Muscle of leg (tissue), 16 donors: Measurements from ENCODE around the gene NMRAL1. TPM values are rescaled to one million over a fixed set of nuclear protein-coding genes. Genes with fewer than 3 reads are reported as not detected.

ENCODE experiments used
- DNase-seq: peaks from one replicate; pipeline ENCODE4 v3.0.0; 2013
- H3K27ac ChIP-seq: one replicate; pipeline ENCODE4 v1.5.1; 2013; ENCODE audit warnings: mild to moderate bottlenecking, low read length, control low read depth
- H3K27me3 ChIP-seq: one replicate; pipeline ENCODE4 v1.6.1; 2013; ENCODE audit warnings: low read length; ENCODE audit not compliant: control insufficient read depth, insufficient read depth
- H3K36me3 ChIP-seq: one replicate; pipeline ENCODE4 v1.6.1; 2013; ENCODE audit warnings: low read length; ENCODE audit not compliant: control insufficient read depth, insufficient read depth
- H3K4me1 ChIP-seq: one replicate; pipeline ENCODE4 v1.6.1; 2013; ENCODE audit warnings: low read length; ENCODE audit not compliant: control insufficient read depth, insufficient read depth
- H3K4me3 ChIP-seq: one replicate; pipeline ENCODE4 v1.5.1; 2013; ENCODE audit warnings: low read length, control low read depth
- H3K9me3 ChIP-seq: replicated peaks from 2 replicates; pipeline ENCODE4 v1.6.1; 2013; ENCODE audit warnings: low read depth, low read length; ENCODE audit not compliant: control insufficient read depth
- WGBS: methylation state at CpG from one replicate; pipeline ENCODE4 v1.1.5; 2013; ENCODE audit warnings: missing lambda C conversion rate; ENCODE audit not compliant: insufficient coverage; 5-methylcytosine and 5-hydroxymethylcytosine counted together
- long read RNA-seq, 11 donors: transcript quantifications; one replicate each; lab custom pipeline, GENCODE V29; 2026
- polyA plus RNA-seq, 8 donors: library from polyadenylated mRNA; unstranded; fragments of 120-200 nt; gene quantifications; one replicate each; pipeline versions ENCODE4 v1.2.1 to v1.2.3, GENCODE V29; 2013; ENCODE audit warnings: inconsistent platforms in 1 of 8, low replicate concordance in 1 of 8; ENCODE audit not compliant: insufficient read length in 8 of 8, insufficient read depth in 1 of 8
- total RNA-seq: library from RNA; stranded (reverse); fragments of 120-200 nt; gene quantifications from one replicate; pipeline ENCODE4 v1.2.4, GENCODE V29; 2013

NMRAL1 gene
- total RNA-seq (25.1 TPM), polyA plus RNA-seq (10 to 100 TPM; 13.1 to 24.0 (median 16.0) TPM)
- long read RNA-seq, donor 1, partial matches to known transcripts: 0 of 2 reads
- long read RNA-seq, donor 1, other reads (novel, unspliced or antisense): 0 of 2 reads
- long read RNA-seq, donor 2: 0 reads
- long read RNA-seq, donor 3, partial matches to known transcripts: 55 of 57 reads
- long read RNA-seq, donor 3, other reads (novel, unspliced or antisense): 0 of 57 reads
- long read RNA-seq, donor 4, partial matches to known transcripts: 6 of 19 reads
- long read RNA-seq, donor 4, other reads (novel, unspliced or antisense): 9 of 19 reads
- long read RNA-seq, donor 5, transcript NMRAL1-201 (6 exons, 1,376 nt): major isoform, 6 of 17 reads
- long read RNA-seq, donor 5, partial matches to known transcripts: 6 of 17 reads
- long read RNA-seq, donor 5, other reads (novel, unspliced or antisense): 0 of 17 reads
- long read RNA-seq, donor 6, partial matches to known transcripts: 0 of 7 reads
- long read RNA-seq, donor 6, other reads (novel, unspliced or antisense): 0 of 7 reads
- long read RNA-seq, donor 7, partial matches to known transcripts: 0 of 3 reads
- long read RNA-seq, donor 7, other reads (novel, unspliced or antisense): 0 of 3 reads
- long read RNA-seq, donor 8, transcript NMRAL1-201 (6 exons, 1,376 nt): major isoform, 5 of 8 reads
- long read RNA-seq, donor 8, partial matches to known transcripts: 0 of 8 reads
- long read RNA-seq, donor 8, other reads (novel, unspliced or antisense): 0 of 8 reads
- long read RNA-seq, donor 9, partial matches to known transcripts: 21 of 34 reads
- long read RNA-seq, donor 9, other reads (novel, unspliced or antisense): 13 of 34 reads
- long read RNA-seq, donor 10, partial matches to known transcripts: 0 of 6 reads
- long read RNA-seq, donor 10, other reads (novel, unspliced or antisense): 0 of 6 reads
- long read RNA-seq, donor 11, partial matches to known transcripts: 0 of 4 reads
- long read RNA-seq, donor 11, other reads (novel, unspliced or antisense): 0 of 4 reads

- peak within 1 kb of the TSS; percentile 84 for H3K27ac ChIP-seq
- H3K4me3 ChIP-seq: peak within 1 kb of the TSS; percentile 65
- peaks cover 20% of the 10 kb centered on the region for H3K4me1 ChIP-seq
- DNase-seq: peak; percentile 97
- no peaks in the 10 kb centered on the region for H3K27me3 ChIP-seq
- no peaks in the 10 kb centered on the region for H3K36me3 ChIP-seq
- no peaks in the 10 kb centered on the region for H3K9me3 ChIP-seq
- WGBS: 0% methylated on average over 48 of the region's 60 CpGs
These were observed at the start of gene NMRAL1 for GRCh38 chr16:4474192-4474961. NMRAL1 (minus strand) TSS chr16:4474625; CDS start chr16:4474132, 493 bp downstream.

- Histone ChIP-seq H3K4me1 (peaks cover 52% of the 10 kb centered on the region), H3K27me3 (no peaks in the 10 kb centered on the region), H3K36me3 (no peaks in the 10 kb centered on the region), H3K4me3 (no peak overlapping the region), H3K9me3 (no peaks in the 10 kb centered on the region), H3K27ac (peak overlapping the region; percentile 90)
- 82% methylated on average over 3 of the region's 4 CpGs for WGBS
- DNase-seq: no peak
These were observed 49.3 kb upstream of the NMRAL1 start for GRCh38 chr16:4523686-4524085.

DNA sequence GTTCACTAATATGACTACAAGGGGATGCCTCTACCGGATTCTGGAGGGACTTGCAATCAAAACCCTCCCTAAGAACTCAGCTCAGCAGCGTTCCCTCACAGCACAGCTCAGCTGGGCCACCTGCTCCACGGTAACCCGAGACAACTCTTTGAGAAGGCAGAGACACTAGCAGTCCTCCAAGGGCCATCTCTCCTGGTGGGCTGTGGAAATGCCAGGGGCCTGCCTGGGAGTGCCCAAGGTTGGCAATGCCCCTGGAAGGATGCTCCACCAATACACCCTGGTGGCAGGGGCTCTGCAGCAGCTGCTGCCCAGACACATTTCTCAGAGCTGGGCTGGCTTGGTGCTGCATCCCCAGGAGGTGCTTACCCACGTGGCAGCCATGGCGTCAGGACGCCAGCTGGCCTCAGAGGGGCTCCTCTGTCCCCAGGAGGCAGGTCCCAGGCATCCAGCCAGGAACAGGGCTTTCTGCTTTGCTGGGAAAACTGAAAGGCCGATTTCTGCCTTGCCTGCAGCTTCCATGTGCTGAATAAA is 47.7 kb upstream of the NMRAL1 start:
- Histone ChIP-seq H3K27me3 (no peaks in the 10 kb centered on the region), H3K36me3 (no peaks in the 10 kb centered on the region), H3K27ac (peak overlapping the region; percentile 90), H3K4me1 (peaks cover 54% of the 10 kb centered on the region), H3K4me3 (no peak overlapping the region), H3K9me3 (no peaks in the 10 kb centered on the region)
- peak; percentile 72 for DNase-seq
- 33% methylated on average over 7 of the region's 8 CpGs for WGBS

DNA sequence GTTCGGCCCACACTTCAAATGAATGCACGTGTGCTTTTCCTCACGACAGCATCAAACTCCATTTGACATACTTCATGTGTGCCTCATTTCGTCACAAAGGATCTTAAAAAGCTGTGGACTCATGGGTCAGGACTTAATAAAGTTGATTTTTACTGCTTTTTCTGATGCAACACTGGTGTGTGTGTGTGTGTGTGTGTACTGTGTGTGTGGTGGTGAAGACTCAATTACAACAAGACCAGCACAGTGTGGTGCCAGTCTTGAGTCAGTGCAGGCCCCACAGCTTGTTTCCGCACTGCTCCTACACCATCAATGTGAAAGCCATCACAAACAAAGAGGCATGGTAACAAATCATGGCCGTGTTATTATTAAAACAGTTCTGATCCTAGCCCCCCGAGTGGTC is 46.5 kb upstream of the NMRAL1 start:
- DNase-seq: no peak
- WGBS: 64% methylated on average over 3 of the region's 7 CpGs
- H3K4me1 ChIP-seq: peaks cover 50% of the 10 kb centered on the region
- no peaks in the 10 kb centered on the region for H3K9me3 ChIP-seq
- H3K27ac ChIP-seq: no peak overlapping the region
- H3K4me3 ChIP-seq: no peak overlapping the region
- no peaks in the 10 kb centered on the region for H3K36me3 ChIP-seq
- no peaks in the 10 kb centered on the region for H3K27me3 ChIP-seq

DNA sequence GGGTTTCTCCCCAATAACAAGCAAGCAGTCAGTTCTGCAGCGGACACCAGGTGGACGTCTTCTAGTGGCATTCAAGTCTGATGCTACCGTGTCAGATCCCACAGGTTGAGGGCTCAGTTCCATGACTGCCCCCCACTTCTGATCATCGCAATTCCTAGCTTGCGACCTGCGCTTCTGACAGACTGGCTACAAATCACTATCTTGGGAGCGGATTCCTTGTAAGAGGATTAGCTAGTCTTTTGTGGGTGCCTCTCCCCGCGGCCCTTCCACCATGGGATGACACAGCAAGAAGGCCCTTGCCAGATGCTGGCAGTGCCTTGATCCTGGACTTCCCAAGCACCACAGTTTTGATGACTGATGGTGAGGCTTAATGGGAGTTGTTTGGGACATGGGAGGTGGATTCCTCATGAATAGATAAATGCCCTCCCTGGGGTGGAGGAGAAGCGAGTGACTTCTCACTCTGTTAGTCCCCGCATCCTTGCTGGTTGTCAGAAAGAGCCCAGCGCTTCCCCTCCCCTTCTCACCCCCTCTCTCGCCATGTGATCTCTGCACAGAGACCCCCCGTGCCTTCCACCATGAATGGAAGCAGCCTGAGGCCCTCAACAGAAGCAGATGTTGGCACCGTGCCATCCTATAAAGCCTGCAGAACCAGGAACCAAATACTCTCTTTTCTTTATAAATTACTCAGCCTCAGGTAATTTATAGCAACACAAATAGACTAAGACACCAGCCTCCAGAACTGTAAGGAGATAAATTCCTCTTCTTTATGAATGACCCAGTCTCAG is 45.0 kb upstream of the NMRAL1 start:
- no peak overlapping the region for H3K27ac ChIP-seq
- H3K4me3 ChIP-seq: no peak overlapping the region
- H3K4me1 ChIP-seq: peaks cover 39% of the 10 kb centered on the region
- DNase-seq: no peak
- no peaks in the 10 kb centered on the region for H3K9me3 ChIP-seq
- H3K27me3 ChIP-seq: no peaks in the 10 kb centered on the region
- WGBS: 71% methylated on average over 8 of the region's 15 CpGs
- H3K36me3 ChIP-seq: peaks cover under 1% of the 10 kb centered on the region

DNA sequence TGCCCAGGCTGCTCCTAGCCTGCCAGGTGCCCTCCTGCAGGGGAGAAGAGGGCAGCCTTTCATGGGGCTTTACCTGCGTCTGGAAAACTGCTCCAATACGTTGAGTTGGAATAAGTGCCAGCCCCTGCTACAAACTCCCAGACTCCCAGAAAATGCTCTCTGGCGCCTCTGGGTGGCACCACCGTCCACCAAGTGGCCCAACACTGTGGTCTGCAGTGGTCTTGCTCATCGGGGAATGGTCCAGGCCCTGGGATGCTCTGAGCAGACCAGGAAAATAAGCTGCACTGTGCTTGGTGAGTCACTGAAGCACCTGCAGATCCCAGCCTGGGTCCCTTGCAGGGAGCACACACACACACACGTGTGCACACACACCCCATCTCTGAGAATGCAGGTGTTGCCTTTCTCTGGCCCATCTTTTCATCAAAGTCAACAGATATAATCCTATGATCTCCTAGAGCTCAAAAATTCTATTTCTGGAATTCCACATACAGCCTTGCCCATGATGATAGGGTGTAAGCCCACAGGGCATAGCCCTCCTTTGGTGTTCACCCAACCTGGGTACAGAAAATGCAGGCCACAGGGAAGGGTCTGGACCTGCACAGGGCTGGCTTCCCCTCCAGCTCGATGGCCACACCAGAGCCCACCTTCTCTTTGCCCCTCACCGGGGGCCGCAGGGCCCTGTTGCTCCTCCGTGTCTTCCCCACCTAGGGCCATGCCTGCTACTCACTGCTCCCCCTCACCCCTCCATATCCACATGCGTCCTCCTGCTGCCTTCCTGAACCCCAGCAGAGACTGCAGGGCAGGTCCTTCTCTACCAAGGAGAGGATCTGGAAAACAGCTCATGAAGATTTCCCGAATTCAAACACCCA is 43.6 kb upstream of the NMRAL1 start:
- H3K4me3 ChIP-seq: no peak overlapping the region
- H3K9me3 ChIP-seq: no peaks in the 10 kb centered on the region
- peaks cover 7% of the 10 kb centered on the region for H3K36me3 ChIP-seq
- WGBS: 49% methylated on average over 10 of the region's 12 CpGs
- DNase-seq: peak; percentile 52
- peaks cover 36% of the 10 kb centered on the region for H3K4me1 ChIP-seq
- no peak overlapping the region for H3K27ac ChIP-seq
- no peaks in the 10 kb centered on the region for H3K27me3 ChIP-seq

- H3K27me3 ChIP-seq: no peaks in the 10 kb centered on the region
- H3K9me3 ChIP-seq: no peaks in the 10 kb centered on the region
- H3K4me1 ChIP-seq: peaks cover 30% of the 10 kb centered on the region
- no peak overlapping the region for H3K27ac ChIP-seq
- WGBS: 60% methylated on average over 1 of the region's 5 CpGs
- H3K4me3 ChIP-seq: no peak overlapping the region
- H3K36me3 ChIP-seq: peaks cover 29% of the 10 kb centered on the region
- peak; percentile 69 for DNase-seq
These were observed 41.3 kb upstream of the NMRAL1 start for GRCh38 chr16:4515611-4516233.

DNA sequence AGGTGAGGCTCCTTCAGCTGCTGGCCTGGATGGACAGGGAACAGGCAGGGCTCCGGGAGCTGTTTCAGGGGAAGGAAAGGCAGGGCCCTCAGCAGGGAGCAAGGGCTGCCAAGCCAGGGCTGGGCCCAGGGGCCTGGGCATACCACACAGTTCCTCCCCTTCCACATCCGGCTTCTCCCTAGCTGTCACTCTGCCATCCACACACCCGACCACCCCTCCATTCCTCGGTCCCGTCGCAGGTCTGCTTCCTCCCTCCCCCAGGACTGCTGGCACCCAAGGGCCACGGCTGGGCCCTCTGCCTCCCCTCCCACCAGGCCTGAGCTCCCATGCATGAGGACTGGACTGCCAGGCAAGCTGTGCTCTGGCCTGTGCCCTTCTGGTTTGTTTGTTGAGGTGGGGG is 40.2 kb upstream of the NMRAL1 start:
- H3K4me1 ChIP-seq: peaks cover 30% of the 10 kb centered on the region
- WGBS: 52% methylated on average over 2 of the region's 7 CpGs
- H3K36me3 ChIP-seq: peaks cover 37% of the 10 kb centered on the region
- H3K27ac ChIP-seq: peak overlapping the region; percentile 35
- H3K27me3 ChIP-seq: no peaks in the 10 kb centered on the region
- H3K4me3 ChIP-seq: no peak overlapping the region
- no peaks in the 10 kb centered on the region for H3K9me3 ChIP-seq
- no peak for DNase-seq
